ENCODE results near the gene PRMT3. TPM values are rescaled to one million over a fixed set of nuclear protein-coding genes. Genes with fewer than 3 reads are reported as not detected.
"Not testable (repeated sequence)": the region's sequence is repeated elsewhere in the genome, so short reads cannot be mapped to it uniquely, and the experiment has no call there.

PRMT3 gene
- total RNA-seq, 1 experiment from 2014 or later = 49.5 TPM

- Histone ChIP-seq H3K27ac (no peak overlapping the region), H3K4me3 (no peak overlapping the region), H3K4me1 (no peaks in the 10 kb centered on the region), H3K9me3 (replicated peaks) (no peaks in the 10 kb centered on the region), H3K27me3 (no peaks in the 10 kb centered on the region), H3K36me3 (peaks cover 11% of the 10 kb centered on the region; the same call in 1 of the 2 replicates)
- DNase-seq = no peak
Observed at GRCh38 chr11:20457934-20458680, 70.6 kb downstream of the PRMT3 start.

- no peaks in the 10 kb centered on the region for H3K4me1 ChIP-seq
- no peak for DNase-seq
- H3K27me3 ChIP-seq = no peaks in the 10 kb centered on the region
- H3K9me3 ChIP-seq (replicated peaks) = no peaks in the 10 kb centered on the region
- peaks cover 17% of the 10 kb centered on the region for H3K36me3 ChIP-seq
- no peak overlapping the region for H3K4me3 ChIP-seq
- no peak overlapping the region for H3K27ac ChIP-seq
Observed at GRCh38 chr11:20458905-20459632, 71.6 kb downstream of the PRMT3 start.

- Histone ChIP-seq H3K36me3 (peaks cover 12% of the 10 kb centered on the region), H3K4me1 (no peaks in the 10 kb centered on the region), H3K27me3 (no peaks in the 10 kb centered on the region), H3K4me3 (no peak overlapping the region), H3K27ac (no peak overlapping the region), H3K9me3 (replicated peaks) (no peaks in the 10 kb centered on the region)
- no peak for DNase-seq
Observed at GRCh38 chr11:20459865-20460264, 72.3 kb downstream of the PRMT3 start.

- Histone ChIP-seq H3K27me3 (no peaks in the 10 kb centered on the region), H3K4me3 (no peak overlapping the region), H3K36me3 (peaks cover 18% of the 10 kb centered on the region), H3K9me3 (replicated peaks) (no peaks in the 10 kb centered on the region), H3K27ac (no peak overlapping the region), H3K4me1 (no peaks in the 10 kb centered on the region)
- no peak for DNase-seq
Observed at GRCh38 chr11:20464518-20464917, 77.0 kb downstream of the PRMT3 start.

- no peaks in the 10 kb centered on the region for H3K9me3 ChIP-seq (replicated peaks)
- no peak overlapping the region for H3K27ac ChIP-seq
- H3K36me3 ChIP-seq = peaks cover 26% of the 10 kb centered on the region
- no peaks in the 10 kb centered on the region for H3K4me1 ChIP-seq
- H3K4me3 ChIP-seq = no peak overlapping the region
- no peaks in the 10 kb centered on the region for H3K27me3 ChIP-seq
- no peak for DNase-seq
Observed at GRCh38 chr11:20467487-20468185, 80.1 kb downstream of the PRMT3 start.

GRCh38 chr11:20470348-20470747, 82.8 kb downstream of the PRMT3 start:
- Histone ChIP-seq H3K27ac (no peak overlapping the region), H3K4me3 (no peak overlapping the region), H3K4me1 (no peaks in the 10 kb centered on the region), H3K9me3 (replicated peaks) (no peaks in the 10 kb centered on the region), H3K36me3 (peaks cover 16% of the 10 kb centered on the region), H3K27me3 (no peaks in the 10 kb centered on the region)
- DNase-seq = no peak

GRCh38 chr11:20471929-20472328, 84.4 kb downstream of the PRMT3 start:
- not testable (repeated sequence) for H3K4me3 ChIP-seq; H3K9me3 ChIP-seq (replicated peaks); H3K27ac ChIP-seq; H3K4me1 ChIP-seq; H3K27me3 ChIP-seq; DNase-seq
- H3K36me3 ChIP-seq = peaks cover 14% of the 10 kb centered on the region

GRCh38 chr11:20474176-20474881, 86.8 kb downstream of the PRMT3 start:
- Histone ChIP-seq H3K9me3 (replicated peaks) (no peaks in the 10 kb centered on the region), H3K27me3 (no peaks in the 10 kb centered on the region), H3K27ac (no peak overlapping the region), H3K36me3 (peaks cover 18% of the 10 kb centered on the region), H3K4me1 (0 out of 2 replicates have a peak, but pooled peaks cover 3% of the 10 kb centered on the region), H3K4me3 (no peak overlapping the region)
- no peak for DNase-seq

GRCh38 chr11:20474882-20475517, 87.5 kb downstream of the PRMT3 start:
- Histone ChIP-seq H3K27me3 (no peaks in the 10 kb centered on the region), H3K4me1 (0 out of 2 replicates have a peak, but pooled peaks cover 3% of the 10 kb centered on the region), H3K27ac (no peak overlapping the region), H3K9me3 (replicated peaks) (no peaks in the 10 kb centered on the region), H3K36me3 (peaks cover 18% of the 10 kb centered on the region), H3K4me3 (no peak overlapping the region)
- DNase-seq = no peak

- Histone ChIP-seq H3K4me3 (no peak overlapping the region), H3K4me1 (0 out of 2 replicates have a peak, but pooled peaks cover 3% of the 10 kb centered on the region), H3K36me3 (peaks cover 10% of the 10 kb centered on the region), H3K27me3 (no peaks in the 10 kb centered on the region), H3K27ac (no peak overlapping the region), H3K9me3 (replicated peaks) (no peaks in the 10 kb centered on the region)
- DNase-seq = peak in 1 of 2 experiments; percentile 13
Observed at GRCh38 chr11:20477418-20478090, 90.0 kb downstream of the PRMT3 start.

GRCh38 chr11:20479513-20479912, 92.0 kb downstream of the PRMT3 start:
- no peaks in the 10 kb centered on the region for H3K27me3 ChIP-seq
- H3K4me3 ChIP-seq = no peak overlapping the region
- H3K9me3 ChIP-seq (replicated peaks) = no peaks in the 10 kb centered on the region
- H3K4me1 ChIP-seq = 0 out of 2 replicates have a peak, but pooled peaks cover 3% of the 10 kb centered on the region
- H3K27ac ChIP-seq = no peak overlapping the region
- DNase-seq = no peak
- peaks cover 10% of the 10 kb centered on the region for H3K36me3 ChIP-seq

- H3K27ac ChIP-seq = no peak overlapping the region
- DNase-seq = no peak
- H3K4me3 ChIP-seq = no peak overlapping the region
- H3K36me3 ChIP-seq = peaks cover 9% of the 10 kb centered on the region
- no peaks in the 10 kb centered on the region for H3K27me3 ChIP-seq
- H3K4me1 ChIP-seq = peaks cover 8% of the 10 kb centered on the region; the same call in 1 of the 2 replicates
- no peaks in the 10 kb centered on the region for H3K9me3 ChIP-seq (replicated peaks)
Observed at GRCh38 chr11:20483931-20484330, 96.4 kb downstream of the PRMT3 start.

- not testable (repeated sequence) for DNase-seq; H3K36me3 ChIP-seq; H3K27ac ChIP-seq; H3K4me3 ChIP-seq; H3K4me1 ChIP-seq; H3K9me3 ChIP-seq (replicated peaks); H3K27me3 ChIP-seq
Observed at GRCh38 chr11:20484416-20484815, 96.9 kb downstream of the PRMT3 start.

- Histone ChIP-seq H3K27ac (no peak overlapping the region), H3K27me3 (no peaks in the 10 kb centered on the region), H3K9me3 (replicated peaks) (no peaks in the 10 kb centered on the region), H3K4me1 (peaks cover 8% of the 10 kb centered on the region), H3K4me3 (no peak overlapping the region), H3K36me3 (peaks cover 9% of the 10 kb centered on the region)
- DNase-seq = peak in 1 of 2 experiments; percentile 52
Observed at GRCh38 chr11:20488352-20488751, 100.8 kb downstream of the PRMT3 start.
